GM18505 (cell line): ENCODE data around the gene PLD5.
"Not testable (repeated sequence)": the region's sequence is repeated elsewhere in the genome, so short reads cannot be mapped to it uniquely, and the experiment has no call there.

ENCODE experiments used
- ATAC-seq: cut with Tn5 transposase; IDR thresholded peaks from one replicate; pipeline ENCODE4 v1.9.1; 2021; ENCODE audit not compliant: unreplicated experiment
- POLR2A ChIP-seq: IDR thresholded peaks from 4 replicates; pipeline ENCODE4 v1.6.1; 2011; ENCODE audit warnings: borderline replicate concordance; ENCODE audit not compliant: insufficient read depth, insufficient read length; ENCODE audit errors: extremely low read depth

The PLD5 gene

GRCh38 chr1:242086706-242087105 is 437.8 kb downstream of the PLD5 start:
- TF ChIP-seq POLR2A, result no peak
- ATAC-seq, result no peak

- ATAC-seq, result no peak
- no peak for TF ChIP-seq POLR2A
Measured at GRCh38 chr1:242086093-242086492, 438.4 kb downstream of the PLD5 start.

GRCh38 chr1:242083742-242084141 is 440.8 kb downstream of the PLD5 start:
- ATAC-seq, result no peak
- no peak for TF ChIP-seq POLR2A

GRCh38 chr1:242081446-242081845 is 443.1 kb downstream of the PLD5 start:
- ATAC-seq, result no peak
- no peak for TF ChIP-seq POLR2A

- ATAC-seq, result no peak
- no peak for TF ChIP-seq POLR2A
Measured at GRCh38 chr1:242065813-242066212, 458.7 kb downstream of the PLD5 start.

GRCh38 chr1:242062271-242062670 is 462.2 kb downstream of the PLD5 start:
- TF ChIP-seq POLR2A, result no peak
- no peak for ATAC-seq

GRCh38 chr1:242059976-242060375 is 464.5 kb downstream of the PLD5 start:
- ATAC-seq, result no peak

GRCh38 chr1:242058582-242058981 is 465.9 kb downstream of the PLD5 start:
- not testable (repeated sequence) for ATAC-seq

More at GRCh38 chr1:242059976-242060375, 464.5 kb downstream of the PLD5 start:
- TF ChIP-seq POLR2A, result no peak

GRCh38 chr1:242058181-242058580 is 466.3 kb downstream of the PLD5 start:
- ATAC-seq, result not testable (repeated sequence)

- TF ChIP-seq POLR2A, result no peak
- ATAC-seq, result no peak
Measured at GRCh38 chr1:242057745-242058115, 466.8 kb downstream of the PLD5 start.

GRCh38 chr1:242056988-242057744 is 467.3 kb downstream of the PLD5 start:
- TF ChIP-seq POLR2A, result no peak
- ATAC-seq, result no peak

GRCh38 chr1:242055749-242056320 is 468.7 kb downstream of the PLD5 start:
- no peak for TF ChIP-seq POLR2A
- no peak for ATAC-seq

GRCh38 chr1:242043165-242043564 is 481.3 kb downstream of the PLD5 start:
- no peak for ATAC-seq
- TF ChIP-seq POLR2A, result no peak

GRCh38 chr1:242034392-242034791 is 490.1 kb downstream of the PLD5 start:
- TF ChIP-seq POLR2A, result no peak
- no peak for ATAC-seq
